Neural cell (in vitro differentiated cells): Measurements from ENCODE around the gene SCLY. TPM values are rescaled to one million over a fixed set of nuclear protein-coding genes. Genes with fewer than 3 reads are reported as not detected.

Experiments
- H2AFZ ChIP-seq: fragments of 200-600, 300-800 bp; sonication (generic), shearing (Covaris generic); 2 replicates; pipeline ENCODE4 v1.6.0; 2014; ENCODE audit warnings: low read depth, mild to moderate bottlenecking, antibody characterized with exemption, low read length, moderate library complexity
- H3F3A ChIP-seq: fragments of 200-600 bp; shearing (Covaris generic); 2 replicates; pipeline ENCODE4 v1.6.1; 2016; ENCODE audit warnings: mild to moderate bottlenecking, moderate library complexity, mixed read lengths, antibody characterized with exemption, low read length; ENCODE audit not compliant: insufficient read depth, poor library complexity, severe bottlenecking
- H3K27ac ChIP-seq: fragments of 200-600, 300-800 bp; sonication (generic), shearing (Covaris generic); 2 replicates; pipeline ENCODE4 v1.5.1; 2014; ENCODE audit warnings: mild to moderate bottlenecking, low read length, moderate library complexity
- H3K27me3 ChIP-seq: fragments of 300-800, 200-600 bp; sonication (generic), shearing (Covaris generic); 2 replicates; pipeline ENCODE4 v1.6.0; 2014; ENCODE audit warnings: mild to moderate bottlenecking, low read depth, low read length, moderate library complexity; ENCODE audit not compliant: insufficient read depth
- H3K36me3 ChIP-seq: fragments of 300-800, 200-600 bp; sonication (generic), shearing (Covaris generic); 2 replicates; pipeline ENCODE4 v1.5.1; 2014; ENCODE audit warnings: mild to moderate bottlenecking, antibody characterized with exemption, low read length, moderate library complexity; ENCODE audit not compliant: insufficient read depth
- H3K4me2 ChIP-seq: fragments of 300-800, 200-600 bp; sonication (generic), shearing (Covaris generic); 2 replicates; pipeline ENCODE4 v1.6.0; 2014; ENCODE audit warnings: mild to moderate bottlenecking, low read length
- H3K4me3 ChIP-seq: fragments of 300-800, 200-600 bp; sonication (generic), shearing (Covaris generic); 2 replicates; pipeline ENCODE4 v1.5.1; 2014; ENCODE audit warnings: mild to moderate bottlenecking, low read length, moderate library complexity
- H3K79me2 ChIP-seq: fragments of 200-600 bp; shearing (Covaris generic); replicated peaks from 2 replicates; pipeline ENCODE4 v1.6.0; 2014; ENCODE audit warnings: mild to moderate bottlenecking, low read length, moderate library complexity; ENCODE audit not compliant: insufficient read depth
- H3K9ac ChIP-seq: fragments of 300-800, 200-600 bp; sonication (generic), shearing (Covaris generic); 2 replicates; pipeline ENCODE4 v1.6.1; 2016; ENCODE audit warnings: mild to moderate bottlenecking, low read length, mixed read lengths
- H3K9me2 ChIP-seq: fragments of 200-600 bp; shearing (Covaris generic); 2 replicates; pipeline ENCODE4 v1.6.1; 2016; ENCODE audit warnings: mild to moderate bottlenecking, low read length, mixed read lengths; ENCODE audit not compliant: insufficient read depth
- H3K9me3 ChIP-seq: fragments of 200-600, 300-800 bp; sonication (generic), shearing (Covaris generic); 2 replicates; pipeline ENCODE4 v1.6.1; 2016; ENCODE audit warnings: mild to moderate bottlenecking, mixed run types, low read length, moderate library complexity, mixed read lengths
- H4K20me1 ChIP-seq: fragments of 200-600 bp; shearing (Covaris generic); 2 replicates; pipeline ENCODE4 v1.6.1; 2016; ENCODE audit warnings: mild to moderate bottlenecking, mixed run types; ENCODE audit not compliant: insufficient read depth
- EP300 ChIP-seq: fragments of 450-650 bp; conservative IDR thresholded peaks from 2 replicates; pipeline ENCODE4 v1.6.1; 2014; ENCODE audit warnings: antibody characterized with exemption, mild to moderate bottlenecking, moderate library complexity; ENCODE audit not compliant: poor library complexity, severe bottlenecking
- EZH2 ChIP-seq: fragments of 200-600, 300-800 bp; shearing (Covaris generic), sonication (generic); IDR thresholded peaks from 2 replicates; pipeline ENCODE4 v1.6.1; 2014; ENCODE audit warnings: antibody characterized with exemption, low read length, borderline replicate concordance, mild to moderate bottlenecking; ENCODE audit not compliant: insufficient read depth, poor library complexity, severe bottlenecking
- MXI1 ChIP-seq: fragments of 450-650 bp; conservative IDR thresholded peaks from 2 replicates; pipeline ENCODE4 v1.6.1; 2014; ENCODE audit warnings: antibody characterized with exemption, mild to moderate bottlenecking; ENCODE audit not compliant: poor library complexity, severe bottlenecking
- POLR2AphosphoS5 ChIP-seq: IDR thresholded peaks from 2 replicates; pipeline ENCODE4 v1.6.1; 2012
- RAD21 ChIP-seq: fragments of 450-650 bp; conservative IDR thresholded peaks from 2 replicates; pipeline ENCODE4 v1.6.1; 2014; ENCODE audit warnings: antibody characterized with exemption, mild to moderate bottlenecking, moderate library complexity
- SMC3 ChIP-seq: fragments of 450-650 bp; conservative IDR thresholded peaks from 2 replicates; pipeline ENCODE4 v1.6.1; 2014; ENCODE audit warnings: antibody characterized with exemption, mild to moderate bottlenecking, moderate library complexity; ENCODE audit not compliant: poor library complexity
- TAF1 ChIP-seq: IDR thresholded peaks from 2 replicates; pipeline ENCODE4 v1.6.1; 2012; ENCODE audit warnings: low read depth
- polyA plus RNA-seq: library from polyadenylated mRNA; depleted of rRNA; stranded (reverse); fragments of >200 nt; gene quantifications from 2 replicates; pipeline ENCODE4 v1.2.3, GENCODE V29; 2014
- TF ChIP-seq, protein P1 (sequence below): fragments of 450-650 bp; IDR thresholded peaks from 2 replicates; pipeline ENCODE4 v1.5.1; 2014; ENCODE audit warnings: antibody characterized with exemption, mild to moderate bottlenecking, moderate library complexity; ENCODE audit not compliant: poor library complexity, severe bottlenecking
- TF ChIP-seq, protein P2 (sequence below): IDR thresholded peaks from 2 replicates; pipeline ENCODE4 v1.6.1; 2012; ENCODE audit warnings: borderline replicate concordance

SCLY gene
- polyA plus RNA-seq, 1 donor from 2014 or later, result 15.9 TPM

DNA sequence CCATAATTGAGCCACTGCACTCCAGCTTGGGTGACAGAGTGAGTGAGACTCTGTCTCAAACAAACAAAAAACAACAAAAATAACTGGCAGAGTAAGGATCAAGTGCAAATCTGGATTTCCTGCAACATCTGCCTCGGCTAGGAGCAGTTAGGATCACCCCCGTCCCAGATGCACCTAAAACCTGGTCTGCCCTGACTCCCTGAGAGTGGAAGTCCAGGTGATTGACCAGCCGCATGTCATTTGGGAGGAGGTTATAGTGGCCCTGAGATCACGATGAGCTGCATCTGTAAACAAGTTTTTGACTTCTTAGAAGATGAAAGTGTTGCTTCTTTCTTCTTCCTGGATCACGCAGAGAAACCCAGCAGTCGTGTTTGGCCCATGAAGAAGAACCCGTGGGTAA lies 34.3 kb downstream of the SCLY start:
- Histone ChIP-seq H3K27ac (no peak overlapping the region), H3K4me2 (no peak overlapping the region), H3K9me3 (no peaks in the 10 kb centered on the region), H3K9ac (no peak overlapping the region), H3K4me3 (no peak overlapping the region), H3K79me2 (no peaks in the 10 kb centered on the region), H3F3A (no peaks in the 10 kb centered on the region), H3K9me2 (no peaks in the 10 kb centered on the region), H2AFZ (no peak overlapping the region), H4K20me1 (no peaks in the 10 kb centered on the region), H3K27me3 (no peaks in the 10 kb centered on the region), H3K36me3 (no peaks in the 10 kb centered on the region)
- no peak for TF ChIP-seq EP300
- TF ChIP-seq POLR2AphosphoS5, result no peak
- TF ChIP-seq EZH2, result no peak
- TF ChIP-seq, protein P1, sequence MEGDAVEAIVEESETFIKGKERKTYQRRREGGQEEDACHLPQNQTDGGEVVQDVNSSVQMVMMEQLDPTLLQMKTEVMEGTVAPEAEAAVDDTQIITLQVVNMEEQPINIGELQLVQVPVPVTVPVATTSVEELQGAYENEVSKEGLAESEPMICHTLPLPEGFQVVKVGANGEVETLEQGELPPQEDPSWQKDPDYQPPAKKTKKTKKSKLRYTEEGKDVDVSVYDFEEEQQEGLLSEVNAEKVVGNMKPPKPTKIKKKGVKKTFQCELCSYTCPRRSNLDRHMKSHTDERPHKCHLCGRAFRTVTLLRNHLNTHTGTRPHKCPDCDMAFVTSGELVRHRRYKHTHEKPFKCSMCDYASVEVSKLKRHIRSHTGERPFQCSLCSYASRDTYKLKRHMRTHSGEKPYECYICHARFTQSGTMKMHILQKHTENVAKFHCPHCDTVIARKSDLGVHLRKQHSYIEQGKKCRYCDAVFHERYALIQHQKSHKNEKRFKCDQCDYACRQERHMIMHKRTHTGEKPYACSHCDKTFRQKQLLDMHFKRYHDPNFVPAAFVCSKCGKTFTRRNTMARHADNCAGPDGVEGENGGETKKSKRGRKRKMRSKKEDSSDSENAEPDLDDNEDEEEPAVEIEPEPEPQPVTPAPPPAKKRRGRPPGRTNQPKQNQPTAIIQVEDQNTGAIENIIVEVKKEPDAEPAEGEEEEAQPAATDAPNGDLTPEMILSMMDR, result no peak
- TF ChIP-seq RAD21, result no peak
- TF ChIP-seq SMC3, result no peak
- TF ChIP-seq, protein P2, sequence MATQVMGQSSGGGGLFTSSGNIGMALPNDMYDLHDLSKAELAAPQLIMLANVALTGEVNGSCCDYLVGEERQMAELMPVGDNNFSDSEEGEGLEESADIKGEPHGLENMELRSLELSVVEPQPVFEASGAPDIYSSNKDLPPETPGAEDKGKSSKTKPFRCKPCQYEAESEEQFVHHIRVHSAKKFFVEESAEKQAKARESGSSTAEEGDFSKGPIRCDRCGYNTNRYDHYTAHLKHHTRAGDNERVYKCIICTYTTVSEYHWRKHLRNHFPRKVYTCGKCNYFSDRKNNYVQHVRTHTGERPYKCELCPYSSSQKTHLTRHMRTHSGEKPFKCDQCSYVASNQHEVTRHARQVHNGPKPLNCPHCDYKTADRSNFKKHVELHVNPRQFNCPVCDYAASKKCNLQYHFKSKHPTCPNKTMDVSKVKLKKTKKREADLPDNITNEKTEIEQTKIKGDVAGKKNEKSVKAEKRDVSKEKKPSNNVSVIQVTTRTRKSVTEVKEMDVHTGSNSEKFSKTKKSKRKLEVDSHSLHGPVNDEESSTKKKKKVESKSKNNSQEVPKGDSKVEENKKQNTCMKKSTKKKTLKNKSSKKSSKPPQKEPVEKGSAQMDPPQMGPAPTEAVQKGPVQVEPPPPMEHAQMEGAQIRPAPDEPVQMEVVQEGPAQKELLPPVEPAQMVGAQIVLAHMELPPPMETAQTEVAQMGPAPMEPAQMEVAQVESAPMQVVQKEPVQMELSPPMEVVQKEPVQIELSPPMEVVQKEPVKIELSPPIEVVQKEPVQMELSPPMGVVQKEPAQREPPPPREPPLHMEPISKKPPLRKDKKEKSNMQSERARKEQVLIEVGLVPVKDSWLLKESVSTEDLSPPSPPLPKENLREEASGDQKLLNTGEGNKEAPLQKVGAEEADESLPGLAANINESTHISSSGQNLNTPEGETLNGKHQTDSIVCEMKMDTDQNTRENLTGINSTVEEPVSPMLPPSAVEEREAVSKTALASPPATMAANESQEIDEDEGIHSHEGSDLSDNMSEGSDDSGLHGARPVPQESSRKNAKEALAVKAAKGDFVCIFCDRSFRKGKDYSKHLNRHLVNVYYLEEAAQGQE, result no peak
- no peak for TF ChIP-seq TAF1
- no peak for TF ChIP-seq MXI1

DNA sequence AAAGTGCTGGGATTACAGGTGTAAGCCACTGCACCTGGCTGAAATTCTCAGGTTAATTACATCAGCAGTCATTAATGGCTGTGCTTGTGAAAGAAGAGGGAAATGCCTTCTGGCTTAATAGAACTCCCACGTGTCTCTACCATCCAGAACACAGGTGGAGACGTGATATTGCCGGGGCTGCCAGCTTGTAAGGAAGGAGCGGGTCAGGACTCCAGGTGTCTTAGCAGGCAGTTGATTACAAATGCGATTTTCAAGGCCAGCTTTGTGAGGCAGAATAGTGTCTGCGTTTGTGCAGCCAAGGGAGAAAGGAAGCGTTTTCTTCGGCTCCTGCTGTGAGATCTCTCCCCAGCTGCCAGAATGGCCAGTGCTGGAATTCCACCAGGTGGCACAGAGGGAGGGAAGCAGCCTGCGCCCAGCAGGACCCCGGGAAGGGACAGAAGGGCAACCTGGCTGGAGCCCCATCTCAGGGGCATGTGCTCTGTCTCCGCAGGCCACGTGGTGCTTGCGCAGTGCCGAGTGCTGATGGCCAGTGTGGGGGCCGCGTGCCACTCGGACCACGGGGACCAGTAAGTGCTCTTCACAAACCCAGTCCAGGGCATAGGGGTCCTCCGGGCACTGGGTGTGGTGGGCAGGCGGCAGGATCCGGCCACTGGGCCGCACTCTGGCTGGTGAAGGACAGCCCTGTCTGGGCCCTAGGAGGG lies 35.7 kb downstream of the SCLY start:
- H3K9me3 ChIP-seq, result no peaks in the 10 kb centered on the region
- H3K9ac ChIP-seq, result no peak overlapping the region
- H3K79me2 ChIP-seq, result no peaks in the 10 kb centered on the region
- no peak overlapping the region for H3K27ac ChIP-seq
- H2AFZ ChIP-seq, result no peak overlapping the region
- no peaks in the 10 kb centered on the region for H3K9me2 ChIP-seq
- H3K4me3 ChIP-seq, result no peak overlapping the region
- no peaks in the 10 kb centered on the region for H3K27me3 ChIP-seq
- H3K36me3 ChIP-seq, result no peaks in the 10 kb centered on the region
- no peaks in the 10 kb centered on the region for H4K20me1 ChIP-seq
- H3F3A ChIP-seq, result no peaks in the 10 kb centered on the region
- H3K4me2 ChIP-seq, result no peak overlapping the region
- TF ChIP-seq EZH2, result no peak
- TF ChIP-seq SMC3, result no peak
- no peak for TF ChIP-seq RAD21
- TF ChIP-seq POLR2AphosphoS5, result no peak
- no peak for TF ChIP-seq MXI1
- no peak for TF ChIP-seq TAF1
- TF ChIP-seq, protein P1, result no peak
- no peak for TF ChIP-seq EP300
- TF ChIP-seq, protein P2, result no peak
